GM21717 (cell line): ENCODE measurements around the gene ARF1.

Source experiments
- ATAC-seq: cut with Tn5 transposase; IDR thresholded peaks from one replicate; pipeline ENCODE4 v1.9.1; 2021; ENCODE audit warnings: mild to moderate bottlenecking, moderate library complexity; ENCODE audit not compliant: unreplicated experiment

ARF1 gene

GRCh38 chr1:228048659-228049298, 33.7 kb upstream of the ARF1 start:
- no peak for ATAC-seq

GRCh38 chr1:228050571-228051231, 31.8 kb upstream of the ARF1 start:
- no peak for ATAC-seq

GRCh38 chr1:228058172-228058948, 24.1 kb upstream of the ARF1 start:
- ATAC-seq = no peak

DNA sequence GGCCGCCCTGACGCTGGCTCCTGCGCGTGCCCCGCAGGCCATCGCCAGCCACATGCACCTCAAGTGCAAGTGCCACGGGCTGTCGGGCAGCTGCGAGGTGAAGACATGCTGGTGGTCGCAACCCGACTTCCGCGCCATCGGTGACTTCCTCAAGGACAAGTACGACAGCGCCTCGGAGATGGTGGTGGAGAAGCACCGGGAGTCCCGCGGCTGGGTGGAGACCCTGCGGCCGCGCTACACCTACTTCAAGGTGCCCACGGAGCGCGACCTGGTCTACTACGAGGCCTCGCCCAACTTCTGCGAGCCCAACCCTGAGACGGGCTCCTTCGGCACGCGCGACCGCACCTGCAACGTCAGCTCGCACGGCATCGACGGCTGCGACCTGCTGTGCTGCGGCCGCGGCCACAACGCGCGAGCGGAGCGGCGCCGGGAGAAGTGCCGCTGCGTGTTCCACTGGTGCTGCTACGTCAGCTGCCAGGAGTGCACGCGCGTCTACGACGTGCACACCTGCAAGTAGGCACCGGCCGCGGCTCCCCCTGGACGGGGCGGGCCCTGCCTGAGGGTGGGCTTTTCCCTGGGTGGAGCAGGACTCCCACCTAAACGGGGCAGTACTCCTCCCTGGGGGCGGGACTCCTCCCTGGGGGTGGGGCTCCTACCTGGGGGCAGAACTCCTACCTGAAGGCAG, 23.4 kb upstream of the ARF1 start:
- no peak for ATAC-seq

- ATAC-seq = no peak
Observed at GRCh38 chr1:228059634-228060457, 22.7 kb upstream of the ARF1 start.

- ATAC-seq = no peak
Observed at GRCh38 chr1:228060458-228061190, 21.9 kb upstream of the ARF1 start.

GRCh38 chr1:228061411-228062084, 21.0 kb upstream of the ARF1 start:
- no peak for ATAC-seq

DNA sequence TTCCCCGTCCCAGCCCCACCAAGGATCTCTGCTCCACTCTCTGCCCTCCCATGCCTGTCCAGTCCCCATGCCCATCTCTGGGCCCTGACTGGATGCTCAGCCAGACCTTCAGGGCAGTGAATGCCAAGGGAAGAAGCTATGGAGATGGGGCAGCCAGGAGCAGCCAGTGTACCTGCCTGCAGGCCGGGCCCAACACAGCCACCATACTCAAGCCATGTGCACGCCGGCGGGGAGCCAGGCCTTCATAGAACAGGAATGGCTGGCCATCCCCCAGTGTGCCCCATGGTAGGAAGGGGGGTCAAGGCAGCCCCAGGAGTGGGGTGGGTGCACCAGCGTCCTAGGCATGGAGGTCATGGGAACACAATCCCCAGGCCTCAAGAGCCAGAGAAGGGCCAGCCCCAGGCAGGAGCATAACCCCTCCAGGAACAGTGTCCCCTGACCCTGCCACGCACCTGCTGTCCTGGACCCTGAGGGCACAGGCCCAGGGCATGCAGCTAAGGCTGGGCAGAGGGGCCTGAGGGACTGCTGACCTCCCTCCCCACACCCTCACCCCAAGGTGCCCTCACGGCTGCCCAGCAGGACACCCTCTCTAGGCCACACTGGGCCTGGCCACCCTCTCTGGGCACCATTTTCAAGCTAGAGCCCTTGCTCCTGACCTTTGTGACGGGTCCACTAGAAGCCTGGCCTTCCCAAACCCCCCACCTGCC, 20.3 kb upstream of the ARF1 start:
- no peak for ATAC-seq

GRCh38 chr1:228062812-228063211, 19.7 kb upstream of the ARF1 start:
- no peak for ATAC-seq

- no peak for ATAC-seq
Observed at GRCh38 chr1:228063251-228064191, 19.0 kb upstream of the ARF1 start.

- no peak for ATAC-seq
Observed at GRCh38 chr1:228064296-228064695, 18.2 kb upstream of the ARF1 start.

GRCh38 chr1:228064741-228065542, 17.6 kb upstream of the ARF1 start:
- no peak for ATAC-seq

DNA sequence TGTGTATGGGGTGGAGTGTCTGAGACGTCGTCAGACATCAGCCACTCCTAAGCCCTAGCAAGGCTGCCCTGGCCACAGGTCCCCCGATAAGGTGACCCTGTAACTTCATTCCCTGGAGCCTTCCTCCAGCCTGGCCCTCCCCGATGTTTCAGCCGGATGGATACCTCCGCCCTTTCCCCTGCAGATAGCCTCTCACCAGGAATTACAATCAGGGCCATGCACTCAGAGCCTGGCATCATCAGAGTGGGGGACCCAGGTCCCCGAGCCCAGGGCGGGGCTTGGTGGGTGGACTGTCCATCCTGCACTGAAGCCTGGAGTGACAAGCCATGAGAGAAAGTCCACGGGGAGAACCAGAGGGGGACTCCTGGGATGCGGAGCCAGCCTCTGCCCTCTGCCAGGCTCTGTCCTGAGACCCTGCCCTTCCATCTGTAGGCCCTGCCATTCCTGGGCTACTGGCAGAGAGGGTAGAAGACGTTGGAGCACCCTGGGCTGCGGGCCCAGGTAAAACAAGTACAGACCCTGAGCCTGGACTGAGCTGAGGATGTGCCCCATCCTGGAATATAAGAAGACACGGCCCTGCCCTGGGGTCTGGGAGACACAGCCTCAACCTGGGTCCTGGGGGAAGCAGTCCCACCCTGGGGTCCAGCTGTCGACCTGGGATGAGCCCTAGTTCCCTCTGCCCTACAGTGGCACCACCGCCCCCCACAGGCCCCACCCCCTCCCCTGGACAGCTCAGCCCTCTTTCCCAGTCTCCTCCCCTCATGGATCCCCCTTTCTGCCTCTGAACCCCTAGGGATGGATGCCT, 16.8 kb upstream of the ARF1 start:
- no peak for ATAC-seq

DNA sequence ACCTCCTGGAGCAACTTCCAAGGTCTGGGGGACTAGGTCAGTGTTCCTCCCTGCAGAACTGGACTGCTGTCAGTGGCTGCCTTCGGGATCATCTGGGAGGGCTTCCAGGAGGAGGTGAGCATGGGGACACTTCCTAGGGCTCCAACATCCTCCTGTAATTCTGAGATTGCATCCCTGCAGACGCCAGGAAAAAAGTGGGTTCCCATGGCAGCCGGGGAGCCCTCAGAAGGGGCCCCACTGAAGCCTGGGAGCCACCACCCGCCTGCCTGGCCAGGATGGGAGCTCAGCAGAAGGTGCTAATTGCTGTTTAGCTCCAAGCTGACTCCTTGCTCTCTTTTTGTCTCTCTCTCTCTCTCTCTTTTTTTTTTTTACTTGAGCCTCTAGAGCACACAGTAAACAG, 16.1 kb upstream of the ARF1 start:
- no peak for ATAC-seq

DNA sequence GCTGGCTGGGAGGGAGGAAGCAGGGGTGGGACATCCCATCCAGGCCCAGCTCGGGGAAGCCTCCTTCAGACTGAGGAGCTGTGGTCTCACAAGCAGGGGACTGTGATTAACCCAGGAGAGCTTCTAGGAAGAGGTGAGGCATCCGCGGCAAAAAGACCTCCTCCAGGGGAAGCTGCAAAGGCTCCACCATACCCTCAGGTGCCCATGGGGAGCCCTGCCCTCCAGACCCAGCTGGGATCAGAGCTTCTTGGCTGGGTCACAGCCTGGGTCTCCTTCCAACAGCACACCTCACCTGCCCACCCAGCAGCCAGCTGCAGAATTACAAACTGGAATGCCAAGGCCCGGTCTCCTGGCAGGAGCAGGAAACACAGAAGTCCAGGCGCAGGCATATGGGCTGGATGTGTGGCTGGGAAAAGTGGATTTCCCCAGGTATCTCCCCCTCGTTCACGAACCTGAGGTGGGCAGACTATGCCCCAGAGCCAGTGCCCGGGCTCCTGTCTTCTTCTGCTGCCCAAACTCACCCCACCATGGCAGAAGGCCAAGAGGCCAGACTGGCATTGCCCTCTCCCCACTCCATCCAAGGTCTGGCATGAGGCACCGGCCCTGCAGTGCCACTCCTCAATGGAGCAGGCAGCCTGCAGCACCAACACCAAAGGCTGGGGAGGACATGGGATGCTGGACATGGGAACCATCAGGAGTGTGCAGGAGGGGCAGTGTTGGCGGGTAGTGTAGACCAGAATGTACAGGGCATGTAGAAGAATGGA, 15.4 kb upstream of the ARF1 start:
- no peak for ATAC-seq
